GM23338 (cell line): Measurements from ENCODE around the gene PRPF40B.

Experiments used
- CREB1 ChIP-seq: fragments of 250-450 bp; sonication (Bioruptor Pico); IDR thresholded peaks from 2 replicates; pipeline ENCODE4 v1.5.0; 2020; ENCODE audit warnings: low read depth, mild to moderate bottlenecking, moderate library complexity
- EZH2 ChIP-seq: fragments of 200-600 bp; sonication (generic); IDR thresholded peaks from one replicate; pipeline ENCODE4 v1.8.0; 2017; ENCODE audit warnings: antibody characterized with exemption, mild to moderate bottlenecking, low read depth; ENCODE audit not compliant: unreplicated experiment
- EZH2phosphoT487 ChIP-seq: fragments of 200-600 bp; sonication (generic); IDR thresholded peaks from one replicate; pipeline ENCODE4 v1.8.1; 2018; ENCODE audit warnings: antibody characterized with exemption; ENCODE audit not compliant: unreplicated experiment
- JUNB ChIP-seq: IDR thresholded peaks from one replicate; pipeline ENCODE4 v1.6.1; 2016; ENCODE audit warnings: antibody characterized with exemption; ENCODE audit not compliant: unreplicated experiment
- NANOG ChIP-seq: IDR thresholded peaks from 2 replicates; pipeline ENCODE4 v1.6.1; 2016; ENCODE audit warnings: antibody characterized with exemption, borderline replicate concordance
- POLR2AphosphoS5 ChIP-seq: IDR thresholded peaks from 2 replicates; pipeline ENCODE4 v1.6.1; 2016; ENCODE audit warnings: antibody characterized with exemption, low read depth
- STAT1 ChIP-seq: IDR thresholded peaks from one replicate; pipeline ENCODE4 v1.6.1; 2016; ENCODE audit warnings: antibody characterized with exemption; ENCODE audit not compliant: unreplicated experiment
- ZNF114 ChIP-seq: fragments of 250-450 bp; sonication (Bioruptor Pico); IDR thresholded peaks from 2 replicates; pipeline ENCODE4 v1.5.0; 2020; ENCODE audit warnings: mild to moderate bottlenecking, moderate library complexity
- TF ChIP-seq, protein P1 (sequence below), 2 experiments: fragments of 200-600 bp in 1 of 2; sonication (generic) in 1 of 2; conservative IDR thresholded peaks; 2 replicates each; pipeline versions ENCODE4 v1.5.1 to v1.6.1; 2016 to 2017; ENCODE audit warnings: antibody characterized with exemption in 2 of 2, low read depth in 2 of 2, mild to moderate bottlenecking in 2 of 2, moderate library complexity in 1 of 2
- TF ChIP-seq, protein P2 (sequence below): IDR thresholded peaks from one replicate; pipeline ENCODE4 v1.6.1; 2018; ENCODE audit warnings: antibody characterized with exemption; ENCODE audit not compliant: unreplicated experiment
- TF ChIP-seq, protein P3 (sequence below): IDR thresholded peaks from 2 replicates; pipeline ENCODE4 v1.6.1; 2016; ENCODE audit warnings: antibody characterized with exemption

DNA sequence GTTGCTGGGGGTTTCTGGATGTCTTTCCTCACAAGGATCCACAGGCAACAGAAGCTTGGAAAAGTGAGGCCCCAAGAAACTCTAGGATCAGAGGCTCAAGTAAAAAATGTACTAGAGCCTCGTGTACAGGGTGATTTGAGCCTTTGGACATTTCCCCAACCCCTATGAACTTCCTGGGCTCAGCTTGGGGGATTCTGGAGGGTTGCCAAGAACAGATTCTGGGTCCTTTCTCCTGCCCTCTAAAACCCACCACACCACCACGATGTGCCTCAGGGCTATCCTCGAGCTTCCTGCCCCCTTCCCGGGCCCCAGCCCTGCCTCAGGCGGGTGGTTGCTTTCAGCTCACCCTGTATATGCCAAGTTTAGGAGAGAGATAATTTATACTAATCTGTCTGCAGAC is 18.5 kb upstream of the PRPF40B start:
- TF ChIP-seq STAT1 (no peak), POLR2AphosphoS5 (no peak), EZH2 (no peak), ZNF114 (CRISPR knock-in tag) (no peak), EZH2phosphoT487 (no peak), JUNB (no peak), CREB1 (CRISPR knock-in tag) (no peak), NANOG (no peak)
- TF ChIP-seq, protein P1, sequence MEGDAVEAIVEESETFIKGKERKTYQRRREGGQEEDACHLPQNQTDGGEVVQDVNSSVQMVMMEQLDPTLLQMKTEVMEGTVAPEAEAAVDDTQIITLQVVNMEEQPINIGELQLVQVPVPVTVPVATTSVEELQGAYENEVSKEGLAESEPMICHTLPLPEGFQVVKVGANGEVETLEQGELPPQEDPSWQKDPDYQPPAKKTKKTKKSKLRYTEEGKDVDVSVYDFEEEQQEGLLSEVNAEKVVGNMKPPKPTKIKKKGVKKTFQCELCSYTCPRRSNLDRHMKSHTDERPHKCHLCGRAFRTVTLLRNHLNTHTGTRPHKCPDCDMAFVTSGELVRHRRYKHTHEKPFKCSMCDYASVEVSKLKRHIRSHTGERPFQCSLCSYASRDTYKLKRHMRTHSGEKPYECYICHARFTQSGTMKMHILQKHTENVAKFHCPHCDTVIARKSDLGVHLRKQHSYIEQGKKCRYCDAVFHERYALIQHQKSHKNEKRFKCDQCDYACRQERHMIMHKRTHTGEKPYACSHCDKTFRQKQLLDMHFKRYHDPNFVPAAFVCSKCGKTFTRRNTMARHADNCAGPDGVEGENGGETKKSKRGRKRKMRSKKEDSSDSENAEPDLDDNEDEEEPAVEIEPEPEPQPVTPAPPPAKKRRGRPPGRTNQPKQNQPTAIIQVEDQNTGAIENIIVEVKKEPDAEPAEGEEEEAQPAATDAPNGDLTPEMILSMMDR (conservative IDR thresholded peaks at IDR 0.05; ENCODE audit: low read depth in 2 of 2): no peak
- TF ChIP-seq, protein P2, sequence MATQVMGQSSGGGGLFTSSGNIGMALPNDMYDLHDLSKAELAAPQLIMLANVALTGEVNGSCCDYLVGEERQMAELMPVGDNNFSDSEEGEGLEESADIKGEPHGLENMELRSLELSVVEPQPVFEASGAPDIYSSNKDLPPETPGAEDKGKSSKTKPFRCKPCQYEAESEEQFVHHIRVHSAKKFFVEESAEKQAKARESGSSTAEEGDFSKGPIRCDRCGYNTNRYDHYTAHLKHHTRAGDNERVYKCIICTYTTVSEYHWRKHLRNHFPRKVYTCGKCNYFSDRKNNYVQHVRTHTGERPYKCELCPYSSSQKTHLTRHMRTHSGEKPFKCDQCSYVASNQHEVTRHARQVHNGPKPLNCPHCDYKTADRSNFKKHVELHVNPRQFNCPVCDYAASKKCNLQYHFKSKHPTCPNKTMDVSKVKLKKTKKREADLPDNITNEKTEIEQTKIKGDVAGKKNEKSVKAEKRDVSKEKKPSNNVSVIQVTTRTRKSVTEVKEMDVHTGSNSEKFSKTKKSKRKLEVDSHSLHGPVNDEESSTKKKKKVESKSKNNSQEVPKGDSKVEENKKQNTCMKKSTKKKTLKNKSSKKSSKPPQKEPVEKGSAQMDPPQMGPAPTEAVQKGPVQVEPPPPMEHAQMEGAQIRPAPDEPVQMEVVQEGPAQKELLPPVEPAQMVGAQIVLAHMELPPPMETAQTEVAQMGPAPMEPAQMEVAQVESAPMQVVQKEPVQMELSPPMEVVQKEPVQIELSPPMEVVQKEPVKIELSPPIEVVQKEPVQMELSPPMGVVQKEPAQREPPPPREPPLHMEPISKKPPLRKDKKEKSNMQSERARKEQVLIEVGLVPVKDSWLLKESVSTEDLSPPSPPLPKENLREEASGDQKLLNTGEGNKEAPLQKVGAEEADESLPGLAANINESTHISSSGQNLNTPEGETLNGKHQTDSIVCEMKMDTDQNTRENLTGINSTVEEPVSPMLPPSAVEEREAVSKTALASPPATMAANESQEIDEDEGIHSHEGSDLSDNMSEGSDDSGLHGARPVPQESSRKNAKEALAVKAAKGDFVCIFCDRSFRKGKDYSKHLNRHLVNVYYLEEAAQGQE: no peak
- TF ChIP-seq, protein P3, sequence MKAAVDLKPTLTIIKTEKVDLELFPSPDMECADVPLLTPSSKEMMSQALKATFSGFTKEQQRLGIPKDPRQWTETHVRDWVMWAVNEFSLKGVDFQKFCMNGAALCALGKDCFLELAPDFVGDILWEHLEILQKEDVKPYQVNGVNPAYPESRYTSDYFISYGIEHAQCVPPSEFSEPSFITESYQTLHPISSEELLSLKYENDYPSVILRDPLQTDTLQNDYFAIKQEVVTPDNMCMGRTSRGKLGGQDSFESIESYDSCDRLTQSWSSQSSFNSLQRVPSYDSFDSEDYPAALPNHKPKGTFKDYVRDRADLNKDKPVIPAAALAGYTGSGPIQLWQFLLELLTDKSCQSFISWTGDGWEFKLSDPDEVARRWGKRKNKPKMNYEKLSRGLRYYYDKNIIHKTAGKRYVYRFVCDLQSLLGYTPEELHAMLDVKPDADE: no peak
